ENCODE measurements around the gene KLHL3.

DNA sequence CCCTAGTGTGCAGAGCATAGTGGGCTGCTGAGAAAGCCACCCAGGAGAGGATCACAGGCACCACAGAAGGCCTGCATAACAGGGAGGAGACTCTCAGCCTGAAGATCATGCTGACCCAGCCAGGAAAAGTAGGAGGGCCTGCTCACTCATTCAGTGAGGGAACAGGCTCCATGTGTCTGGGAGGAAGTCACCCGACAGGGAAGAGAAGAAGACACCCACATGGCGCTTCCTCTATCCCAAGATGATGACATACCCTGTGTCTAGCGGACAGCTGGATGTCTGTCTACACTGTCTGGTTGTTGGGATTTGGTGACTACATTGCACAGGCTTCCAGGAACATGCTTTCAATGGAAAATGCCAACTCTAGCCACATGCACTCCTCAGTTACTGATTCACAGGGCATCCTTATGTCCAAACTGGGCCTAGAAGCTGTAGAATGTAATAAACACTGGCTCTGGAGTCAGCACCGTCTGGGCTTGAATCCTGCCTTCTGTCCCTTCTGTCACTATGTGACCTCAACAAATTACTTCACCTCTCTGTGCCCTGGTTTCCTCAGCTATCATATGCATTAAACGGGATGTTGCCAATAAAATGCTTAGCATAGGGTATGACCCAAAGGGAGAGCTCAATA, 47.6 kb downstream of the KLHL3 start:
- TF ChIP-seq, protein P1, sequence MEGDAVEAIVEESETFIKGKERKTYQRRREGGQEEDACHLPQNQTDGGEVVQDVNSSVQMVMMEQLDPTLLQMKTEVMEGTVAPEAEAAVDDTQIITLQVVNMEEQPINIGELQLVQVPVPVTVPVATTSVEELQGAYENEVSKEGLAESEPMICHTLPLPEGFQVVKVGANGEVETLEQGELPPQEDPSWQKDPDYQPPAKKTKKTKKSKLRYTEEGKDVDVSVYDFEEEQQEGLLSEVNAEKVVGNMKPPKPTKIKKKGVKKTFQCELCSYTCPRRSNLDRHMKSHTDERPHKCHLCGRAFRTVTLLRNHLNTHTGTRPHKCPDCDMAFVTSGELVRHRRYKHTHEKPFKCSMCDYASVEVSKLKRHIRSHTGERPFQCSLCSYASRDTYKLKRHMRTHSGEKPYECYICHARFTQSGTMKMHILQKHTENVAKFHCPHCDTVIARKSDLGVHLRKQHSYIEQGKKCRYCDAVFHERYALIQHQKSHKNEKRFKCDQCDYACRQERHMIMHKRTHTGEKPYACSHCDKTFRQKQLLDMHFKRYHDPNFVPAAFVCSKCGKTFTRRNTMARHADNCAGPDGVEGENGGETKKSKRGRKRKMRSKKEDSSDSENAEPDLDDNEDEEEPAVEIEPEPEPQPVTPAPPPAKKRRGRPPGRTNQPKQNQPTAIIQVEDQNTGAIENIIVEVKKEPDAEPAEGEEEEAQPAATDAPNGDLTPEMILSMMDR (conservative IDR thresholded peaks at IDR 0.05; ENCODE audit: low read depth, low read length): no peak
- TF ChIP-seq EZH2phosphoT487 (IDR thresholded peaks at IDR 0.05; ENCODE audit: borderline replicate concordance, low read length) (no peak), EZH2 (IDR thresholded peaks at IDR 0.05; ENCODE audit: low read length, unreplicated experiment) (no peak)

Measured in PC-3 (cell line).